Thoracic aorta (tissue), 2 donors: ENCODE data around the gene TSPAN1. TPM values are rescaled to one million over a fixed set of nuclear protein-coding genes. Genes with fewer than 3 reads are reported as not detected.

Source experiments
- ATAC-seq: fragments of 150-250 bp; one replicate; pipeline ENCODE4 v1.8.0; 2017; ENCODE audit warnings: low read depth; ENCODE audit not compliant: insufficient number of reproducible peaks, low FRiP score
- DNase-seq: peaks from one replicate; pipeline ENCODE4 v3.0.0-alpha.2; 2020; ENCODE audit warnings: low spot score
- H3K27ac ChIP-seq, 2 donors: fragments of 200-600 bp; sonication (generic); 1 replicate in 1 of 2; 2 replicates in 1 of 2; pipeline ENCODE4 v1.5.1; 2016; ENCODE audit warnings: mild to moderate bottlenecking in 2 of 2, moderate library complexity in 2 of 2
- H3K27me3 ChIP-seq: fragments of 200-600 bp; sonication (generic); replicated peaks from 2 replicates; pipeline ENCODE4 v1.6.0; 2016; ENCODE audit warnings: mild to moderate bottlenecking; ENCODE audit not compliant: insufficient read depth
- H3K36me3 ChIP-seq: fragments of 200-600 bp; sonication (generic); one replicate; pipeline ENCODE4 v1.5.1; 2016
- H3K4me1 ChIP-seq, 2 donors: fragments of 200-600 bp; sonication (generic); 1 replicate in 1 of 2; 2 replicates in 1 of 2; pipeline versions ENCODE4 v1.5.1 to v1.6.0; 2016; ENCODE audit warnings: low read depth in 2 of 2, mild to moderate bottlenecking in 1 of 2; ENCODE audit not compliant: control insufficient read depth in 1 of 2
- H3K4me3 ChIP-seq: fragments of 200-600 bp; sonication (generic); 2 replicates; pipeline ENCODE4 v1.5.1; 2016; ENCODE audit warnings: mild to moderate bottlenecking
- H3K9me3 ChIP-seq: fragments of 200-600 bp; sonication (generic); 2 replicates; pipeline ENCODE4 v1.5.1; 2016
- CTCF ChIP-seq: fragments of 200-600 bp; sonication (generic); IDR thresholded peaks from one replicate; pipeline ENCODE4 v1.5.1; 2019; ENCODE audit warnings: antibody characterized with exemption
- total RNA-seq, 2 donors: library from RNA; depleted of rRNA; stranded (reverse); fragments of >200 nt; gene quantifications; one replicate each; pipeline versions ENCODE4 v1.1.0 to v1.2.3, GENCODE V29; 2016

Gene TSPAN1
- total RNA-seq, 2 donors from 2014 or later = 3.1 to 7.0 TPM

GRCh38 chr1:46187106-46187869 lies 12.4 kb downstream of the TSPAN1 start:
- DNase-seq = no peak
- no peaks in the 10 kb centered on the region for H3K9me3 ChIP-seq
- peaks cover 21% of the 10 kb centered on the region for H3K36me3 ChIP-seq
- peaks cover 12 to 24% of the 10 kb centered on the region in 2 donors for H3K4me1 ChIP-seq
- H3K4me3 ChIP-seq = no peak overlapping the region
- ATAC-seq = no peak
- no peaks in the 10 kb centered on the region for H3K27me3 ChIP-seq
- H3K27ac ChIP-seq = no peak overlapping the region
- TF ChIP-seq CTCF = no peak

- Histone ChIP-seq H3K36me3 (peaks cover 21% of the 10 kb centered on the region), H3K27ac (peak overlapping the region in 1 of 2 donors; percentile 42)
- ATAC-seq = no peak
Measured at GRCh38 chr1:46188295-46189030, 13.6 kb downstream of the TSPAN1 start.

GRCh38 chr1:46190539-46190938 lies 15.7 kb downstream of the TSPAN1 start:
- Histone ChIP-seq H3K36me3 (peaks cover 23% of the 10 kb centered on the region), H3K27ac (peak overlapping the region in 1 of 2 donors; percentile 60), H3K9me3 (no peaks in the 10 kb centered on the region), H3K27me3 (no peaks in the 10 kb centered on the region), H3K4me1 (peaks cover 0 to 4% of the 10 kb centered on the region in 2 donors), H3K4me3 (no peak overlapping the region)
- ATAC-seq (no peak), DNase-seq (no peak)
- TF ChIP-seq CTCF = no peak

More at GRCh38 chr1:46188295-46189030, 13.6 kb downstream of the TSPAN1 start:
- DNase-seq = no peak
- no peak for TF ChIP-seq CTCF
- Histone ChIP-seq H3K27me3 (no peaks in the 10 kb centered on the region), H3K4me3 (no peak overlapping the region), H3K4me1 (peaks cover 10 to 15% of the 10 kb centered on the region in 2 donors), H3K9me3 (no peaks in the 10 kb centered on the region)

- no peak for ATAC-seq
- Histone ChIP-seq H3K9me3 (no peaks in the 10 kb centered on the region), H3K27ac (peak overlapping the region in 1 of 2 donors; percentile 60), H3K36me3 (peaks cover 27% of the 10 kb centered on the region), H3K4me1 (peaks cover 0 to 4% of the 10 kb centered on the region in 2 donors), H3K27me3 (no peaks in the 10 kb centered on the region), H3K4me3 (no peak overlapping the region)
- no peak for DNase-seq
- TF ChIP-seq CTCF = no peak
Measured at GRCh38 chr1:46191033-46191701, 16.3 kb downstream of the TSPAN1 start.

- no peaks in the 10 kb centered on the region for H3K27me3 ChIP-seq
- no peak for TF ChIP-seq CTCF
- no peak overlapping the region for H3K4me3 ChIP-seq
- H3K36me3 ChIP-seq = peaks cover 27% of the 10 kb centered on the region
- ATAC-seq (no peak), DNase-seq (no peak)
- H3K4me1 ChIP-seq = peaks cover 5 to 7% of the 10 kb centered on the region in 2 donors
- no peaks in the 10 kb centered on the region for H3K9me3 ChIP-seq
- no peak overlapping the region for H3K27ac ChIP-seq
Measured at GRCh38 chr1:46192171-46192570, 17.3 kb downstream of the TSPAN1 start.
